ENCODE measurements around the gene ZNF516. TPM values are rescaled to one million over a fixed set of nuclear protein-coding genes. Genes with fewer than 3 reads are reported as not detected.

ZNF516 gene
- total and polyA plus RNA-seq, 2 experiments from 2014 or later, result 17.8 to 29.4 TPM

- Histone ChIP-seq H2AFZ (no peak overlapping the region), H3K9ac (peak overlapping the region; percentile 55), H4K20me1 (ENCODE audit: insufficient read depth) (no peaks in the 10 kb centered on the region), H3K4me1 (ENCODE audit: insufficient read depth) (peaks cover 78% of the 10 kb centered on the region), H3K79me2 (ENCODE audit: insufficient read depth) (peaks cover 91% of the 10 kb centered on the region), H3K27me3 (replicated peaks; ENCODE audit: insufficient read depth) (no peaks in the 10 kb centered on the region), H3K9me3 (ENCODE audit: low read depth) (no peaks in the 10 kb centered on the region), H3K4me2 (ENCODE audit: unreplicated experiment) (peak overlapping the region; percentile 44), H3K4me3 (0 out of 2 replicates have a peak overlapping the region, but pooled peaks have one; percentile 11), H3K9me2 (ENCODE audit: insufficient read depth) (no peaks in the 10 kb centered on the region), H3F3A (ENCODE audit: insufficient read depth) (peaks cover 60% of the 10 kb centered on the region), H3K27ac (peak overlapping the region; percentile 89), H3K36me3 (ENCODE audit: low read depth) (no peaks in the 10 kb centered on the region)
- TF ChIP-seq EZH2 (IDR thresholded peaks at IDR 0.05; ENCODE audit: insufficient read depth, poor library complexity, severe bottlenecking), result no peak
- TF ChIP-seq EZH2phosphoT487 (IDR thresholded peaks at IDR 0.05; ENCODE audit: insufficient read depth, low read depth), result no peak
- DNase-seq, result peak; percentile 35
- in situ Hi-C loops (cut with MboI), result no loop called here
- WGBS, 2 experiments (ENCODE audit: low coverage in 1 of 2, low lambda C conversion rate in 2 of 2, missing lambda C conversion rate in 2 of 2), result 73 to 76% methylated on average over 16 of the region's 16 CpGs
Observed at GRCh38 chr18:76448256-76449110, 46.6 kb downstream of the ZNF516 start.

DNA sequence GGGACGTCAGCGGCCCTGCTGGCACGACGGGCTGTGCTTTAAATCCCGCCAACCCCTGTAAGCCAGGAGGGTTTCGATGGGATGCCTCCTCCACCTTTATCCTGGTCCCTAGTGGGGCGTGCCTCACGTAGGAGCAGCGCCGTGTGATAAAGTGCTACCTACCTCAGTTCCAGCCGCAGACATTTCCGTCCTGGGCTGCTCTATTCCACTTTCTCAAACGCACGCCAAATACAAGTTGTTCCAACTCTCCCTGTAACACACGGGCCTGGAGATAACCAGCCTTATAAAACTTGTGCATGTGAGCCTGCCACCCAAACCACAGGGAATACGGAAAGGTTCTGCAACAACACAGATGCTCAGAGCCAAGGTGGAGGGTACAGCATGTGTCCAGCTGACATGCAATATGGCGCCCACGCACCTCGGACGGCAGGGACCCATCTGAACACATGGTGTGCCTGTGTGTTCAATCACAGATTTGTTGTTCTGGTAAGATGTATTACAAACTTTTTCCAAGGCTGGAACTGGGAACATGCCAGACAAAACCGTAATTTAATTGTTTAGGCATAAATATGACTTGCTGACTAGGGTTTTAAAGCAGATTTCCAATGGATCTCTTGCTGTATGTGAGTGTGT lies 47.7 kb downstream of the ZNF516 start:
- Histone ChIP-seq H2AFZ (peak overlapping the region; percentile 50), H3K36me3 (ENCODE audit: low read depth) (no peaks in the 10 kb centered on the region), H3K4me3 (peak overlapping the region; percentile 44), H3K27me3 (replicated peaks; ENCODE audit: insufficient read depth) (no peaks in the 10 kb centered on the region), H3K27ac (peak overlapping the region; percentile 89), H3F3A (ENCODE audit: insufficient read depth) (peaks cover 60% of the 10 kb centered on the region), H3K9me2 (ENCODE audit: insufficient read depth) (no peaks in the 10 kb centered on the region), H3K9me3 (ENCODE audit: low read depth) (no peaks in the 10 kb centered on the region), H3K4me2 (ENCODE audit: unreplicated experiment) (peak overlapping the region; percentile 44), H4K20me1 (ENCODE audit: insufficient read depth) (no peaks in the 10 kb centered on the region), H3K79me2 (ENCODE audit: insufficient read depth) (peaks cover 91% of the 10 kb centered on the region), H3K9ac (peak overlapping the region; percentile 55), H3K4me1 (ENCODE audit: insufficient read depth) (peaks cover 73% of the 10 kb centered on the region)
- in situ Hi-C loops (cut with MboI), result no loop called here
- peak; percentile 81 for DNase-seq
- 9 to 16% methylated on average over 21 of the region's 21 CpGs for WGBS, 2 experiments (ENCODE audit: low coverage in 1 of 2, low lambda C conversion rate in 2 of 2, missing lambda C conversion rate in 2 of 2)
- TF ChIP-seq EZH2 (IDR thresholded peaks at IDR 0.05; ENCODE audit: insufficient read depth, poor library complexity, severe bottlenecking) (no peak), EZH2phosphoT487 (IDR thresholded peaks at IDR 0.05; ENCODE audit: insufficient read depth, low read depth) (no peak)

GRCh38 chr18:76446321-76447257 lies 48.5 kb downstream of the ZNF516 start:
- Histone ChIP-seq H4K20me1 (ENCODE audit: insufficient read depth) (no peaks in the 10 kb centered on the region), H3F3A (ENCODE audit: insufficient read depth) (peaks cover 57% of the 10 kb centered on the region), H3K4me3 (peak overlapping the region; percentile 44), H3K4me2 (ENCODE audit: unreplicated experiment) (peak overlapping the region; percentile 44), H3K4me1 (ENCODE audit: insufficient read depth) (peaks cover 65% of the 10 kb centered on the region), H2AFZ (peak overlapping the region; percentile 50), H3K9ac (peak overlapping the region; percentile 55), H3K79me2 (ENCODE audit: insufficient read depth) (peaks cover 84% of the 10 kb centered on the region), H3K27ac (peak overlapping the region; percentile 89), H3K9me3 (ENCODE audit: low read depth) (no peaks in the 10 kb centered on the region), H3K9me2 (ENCODE audit: insufficient read depth) (no peaks in the 10 kb centered on the region), H3K27me3 (replicated peaks; ENCODE audit: insufficient read depth) (no peaks in the 10 kb centered on the region), H3K36me3 (ENCODE audit: low read depth) (no peaks in the 10 kb centered on the region)
- in situ Hi-C loops (cut with MboI), result no loop called here
- no peak for TF ChIP-seq EZH2 (IDR thresholded peaks at IDR 0.05; ENCODE audit: insufficient read depth, poor library complexity, severe bottlenecking)
- no peak for TF ChIP-seq EZH2phosphoT487 (IDR thresholded peaks at IDR 0.05; ENCODE audit: insufficient read depth, low read depth)
- WGBS, 2 experiments (ENCODE audit: low coverage in 1 of 2, low lambda C conversion rate in 2 of 2, missing lambda C conversion rate in 2 of 2), result 24 to 31% methylated on average over 20 of the region's 20 CpGs
- DNase-seq, result peak; percentile 40

Data from GM23248 (cell line).